ENCODE results near the gene TAS2R31. TPM values are rescaled to one million over a fixed set of nuclear protein-coding genes. Genes with fewer than 3 reads are reported as not detected.

The TAS2R31 gene
- total RNA-seq, 1 donor from 2014 or later, result 2.2 TPM

- Histone ChIP-seq H3K27me3 (ENCODE audit: insufficient read depth, low read length) (no peaks in the 10 kb centered on the region), H3K4me3 (ENCODE audit: insufficient read depth, low read depth, low read length) (no peak overlapping the region), H3K4me1 (ENCODE audit: insufficient read depth, low read length) (no peaks in the 10 kb centered on the region), H4K20me1 (ENCODE audit: insufficient read depth, low read length) (no peaks in the 10 kb centered on the region), H3K79me2 (ENCODE audit: insufficient read depth, low read length) (no peaks in the 10 kb centered on the region), H3K9me3 (ENCODE audit: insufficient read depth, low read depth, low read length) (no peaks in the 10 kb centered on the region), H3K27ac (ENCODE audit: low read depth, low read length) (no peak overlapping the region), H3K4me2 (ENCODE audit: low read length) (no peak overlapping the region), H3K9ac (ENCODE audit: low read length) (no peak overlapping the region), H2AFZ (ENCODE audit: low read depth, low read length) (no peak overlapping the region), H3K36me3 (ENCODE audit: insufficient read depth, low read length) (peaks cover 3% of the 10 kb centered on the region)
- no peaks in the 10 kb centered on the region for H3K27me3 Mint-ChIP-seq (ENCODE audit: low read depth, unreplicated experiment)
- H3K4me3 Mint-ChIP-seq (ENCODE audit: unreplicated experiment), result no peak overlapping the region
- no peaks in the 10 kb centered on the region for H3K4me1 Mint-ChIP-seq (ENCODE audit: low read depth, unreplicated experiment)
- no peak for TF ChIP-seq CTCF (IDR thresholded peaks at IDR 0.05; ENCODE audit: insufficient read depth, low read depth, low read length)
- no peak for TF ChIP-seq EZH2 (IDR thresholded peaks at IDR 0.05; ENCODE audit: insufficient read depth, low read length)
- H3K9me3 Mint-ChIP-seq (ENCODE audit: unreplicated experiment), result no peaks in the 10 kb centered on the region
- H3K27ac Mint-ChIP-seq (ENCODE audit: unreplicated experiment), result no peak overlapping the region
- no peaks in the 10 kb centered on the region for H3K36me3 Mint-ChIP-seq (ENCODE audit: low read depth, unreplicated experiment)
- FAIRE-seq (no peak), DNase-seq (ENCODE audit: low read depth) (no peak)
Measured at GRCh38 chr12:11007608-11008007, 23.6 kb downstream of the TAS2R31 start.

GRCh38 chr12:10998204-10998603 lies 33.0 kb downstream of the TAS2R31 start, which contains the start of gene TAS2R20:
TAS2R20 (minus strand) TSS chr12:10998304; CDS start chr12:10997875, 429 bp downstream.
- Histone ChIP-seq H3K9me3 (ENCODE audit: insufficient read depth, low read depth, low read length) (no peaks in the 10 kb centered on the region), H3K4me3 (ENCODE audit: insufficient read depth, low read depth, low read length) (no peak within 1 kb of the TSS), H3K36me3 (ENCODE audit: insufficient read depth, low read length) (no peaks in the 10 kb centered on the region), H4K20me1 (ENCODE audit: insufficient read depth, low read length) (peaks cover 7% of the 10 kb centered on the region), H3K9ac (ENCODE audit: low read length) (no peak within 1 kb of the TSS), H3K4me1 (ENCODE audit: insufficient read depth, low read length) (no peaks in the 10 kb centered on the region), H3K79me2 (ENCODE audit: insufficient read depth, low read length) (no peaks in the 10 kb centered on the region), H3K27ac (ENCODE audit: low read depth, low read length) (no peak within 1 kb of the TSS), H2AFZ (ENCODE audit: low read depth, low read length) (no peak within 1 kb of the TSS), H3K27me3 (ENCODE audit: insufficient read depth, low read length) (no peaks in the 10 kb centered on the region), H3K4me2 (ENCODE audit: low read length) (no peak within 1 kb of the TSS)
- no peak for DNase-seq (ENCODE audit: low read depth)
- no peaks in the 10 kb centered on the region for H3K9me3 Mint-ChIP-seq (ENCODE audit: unreplicated experiment)
- no peaks in the 10 kb centered on the region for H3K27me3 Mint-ChIP-seq (ENCODE audit: low read depth, unreplicated experiment)
- TF ChIP-seq CTCF (IDR thresholded peaks at IDR 0.05; ENCODE audit: insufficient read depth, low read depth, low read length) (no peak), EZH2 (IDR thresholded peaks at IDR 0.05; ENCODE audit: insufficient read depth, low read length) (no peak)
- no peak within 1 kb of the TSS for H3K4me3 Mint-ChIP-seq (ENCODE audit: unreplicated experiment)
- H3K36me3 Mint-ChIP-seq (ENCODE audit: low read depth, unreplicated experiment), result no peaks in the 10 kb centered on the region
- FAIRE-seq, result no peak
- H3K4me1 Mint-ChIP-seq (ENCODE audit: low read depth, unreplicated experiment), result no peaks in the 10 kb centered on the region
- no peak within 1 kb of the TSS for H3K27ac Mint-ChIP-seq (ENCODE audit: unreplicated experiment)

DNA sequence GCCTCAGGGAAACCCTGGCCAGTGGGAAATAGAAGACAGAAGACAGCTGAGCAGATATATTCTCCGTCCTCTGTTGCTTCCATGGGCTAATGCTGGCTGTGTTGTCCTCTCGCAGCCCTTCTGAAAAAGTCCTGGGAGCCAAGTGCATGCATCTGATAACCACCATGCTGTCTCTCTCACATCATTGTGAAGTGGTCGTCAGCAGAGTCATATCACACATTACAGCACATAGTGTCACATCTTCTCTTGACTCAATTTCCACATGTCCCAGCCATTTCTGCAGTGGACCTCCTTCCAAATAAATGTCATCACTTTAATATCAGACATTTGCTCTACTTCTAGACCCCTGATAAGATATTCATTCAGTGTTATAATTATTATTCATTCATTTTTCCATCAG lies 36.9 kb downstream of the TAS2R31 start:
- no peak for FAIRE-seq
- TF ChIP-seq EZH2 (IDR thresholded peaks at IDR 0.05; ENCODE audit: insufficient read depth, low read length) (no peak), CTCF (IDR thresholded peaks at IDR 0.05; ENCODE audit: insufficient read depth, low read depth, low read length) (no peak)
- DNase-seq (ENCODE audit: low read depth), result no peak
- Mint-ChIP-seq H3K4me3 (ENCODE audit: unreplicated experiment) (no peak overlapping the region), H3K9me3 (ENCODE audit: unreplicated experiment) (peaks cover 2% of the 10 kb centered on the region), H3K36me3 (ENCODE audit: low read depth, unreplicated experiment) (no peaks in the 10 kb centered on the region), H3K27me3 (ENCODE audit: low read depth, unreplicated experiment) (no peaks in the 10 kb centered on the region), H3K27ac (ENCODE audit: unreplicated experiment) (no peak overlapping the region), H3K4me1 (ENCODE audit: low read depth, unreplicated experiment) (no peaks in the 10 kb centered on the region)
- no peak overlapping the region for H2AFZ ChIP-seq (ENCODE audit: low read depth, low read length)
- H3K27ac ChIP-seq (ENCODE audit: low read depth, low read length), result no peak overlapping the region
- no peak overlapping the region for H3K4me2 ChIP-seq (ENCODE audit: low read length)
- H3K36me3 ChIP-seq (ENCODE audit: insufficient read depth, low read length), result no peaks in the 10 kb centered on the region
- H3K9me3 ChIP-seq (ENCODE audit: insufficient read depth, low read depth, low read length), result no peaks in the 10 kb centered on the region
- peaks cover 7% of the 10 kb centered on the region for H4K20me1 ChIP-seq (ENCODE audit: insufficient read depth, low read length)
- H3K79me2 ChIP-seq (ENCODE audit: insufficient read depth, low read length), result no peaks in the 10 kb centered on the region
- no peak overlapping the region for H3K9ac ChIP-seq (ENCODE audit: low read length)
- H3K27me3 ChIP-seq (ENCODE audit: insufficient read depth, low read length), result no peaks in the 10 kb centered on the region
- no peaks in the 10 kb centered on the region for H3K4me1 ChIP-seq (ENCODE audit: insufficient read depth, low read length)
- no peak overlapping the region for H3K4me3 ChIP-seq (ENCODE audit: insufficient read depth, low read depth, low read length)

Data from astrocyte (in vitro differentiated cells and primary cell).